NCI-H1436 treated with DMSO at 0.1 percent for 48 hours (cell line): ENCODE measurements around the gene SOCS3.

Experiments
- DNase-seq: peaks from one replicate; lab custom pipeline; 2025; lab: John Stamatoyannopoulos, UW

SOCS3 gene

GRCh38 chr17:78359997-78360370 is at the start of gene SOCS3:
SOCS3 (minus strand) TSS chr17:78360077; CDS start chr17:78359095, 982 bp downstream.
- peak; percentile 84 for DNase-seq

GRCh38 chr17:78409191-78409928 is 49.5 kb upstream of the SOCS3 start:
- peak; percentile 81 for DNase-seq

GRCh38 chr17:78408476-78409050 is 48.7 kb upstream of the SOCS3 start:
- no peak for DNase-seq

- no peak for DNase-seq
Measured at GRCh38 chr17:78407387-78408000, 47.6 kb upstream of the SOCS3 start.

GRCh38 chr17:78406920-78407319 is 47.0 kb upstream of the SOCS3 start:
- DNase-seq, result no peak

GRCh38 chr17:78406396-78406795 is 46.5 kb upstream of the SOCS3 start:
- DNase-seq, result no peak

GRCh38 chr17:78403822-78404221 is 43.9 kb upstream of the SOCS3 start:
- DNase-seq, result no peak

GRCh38 chr17:78401891-78402290 is 42.0 kb upstream of the SOCS3 start:
- no peak for DNase-seq

- no peak for DNase-seq
Measured at GRCh38 chr17:78401246-78401645, 41.4 kb upstream of the SOCS3 start.

- DNase-seq, result no peak
Measured at GRCh38 chr17:78400581-78401240, 40.8 kb upstream of the SOCS3 start.

GRCh38 chr17:78399693-78400144 is 39.8 kb upstream of the SOCS3 start:
- no peak for DNase-seq

GRCh38 chr17:78399028-78399692 is 39.3 kb upstream of the SOCS3 start:
- no peak for DNase-seq

- no peak for DNase-seq
Measured at GRCh38 chr17:78398390-78398789, 38.5 kb upstream of the SOCS3 start.

- DNase-seq, result no peak
Measured at GRCh38 chr17:78397681-78398101, 37.8 kb upstream of the SOCS3 start.

- DNase-seq, result no peak
Measured at GRCh38 chr17:78396441-78397337, 36.8 kb upstream of the SOCS3 start.

- DNase-seq, result no peak
Measured at GRCh38 chr17:78395155-78395554, 35.3 kb upstream of the SOCS3 start.

- peak; percentile 95 for DNase-seq
Measured at GRCh38 chr17:78394209-78394608, 34.3 kb upstream of the SOCS3 start.

- no peak for DNase-seq
Measured at GRCh38 chr17:78393575-78393974, 33.7 kb upstream of the SOCS3 start.

- DNase-seq, result no peak
Measured at GRCh38 chr17:78392295-78392694, 32.4 kb upstream of the SOCS3 start.

- DNase-seq, result no peak
Measured at GRCh38 chr17:78391843-78392242, 32.0 kb upstream of the SOCS3 start.

- DNase-seq, result no peak
Measured at GRCh38 chr17:78391051-78391431, 31.2 kb upstream of the SOCS3 start.
